Measurements from ENCODE around the gene CCL20. TPM values are rescaled to one million over a fixed set of nuclear protein-coding genes. Genes with fewer than 3 reads are reported as not detected.

Gene CCL20
- total and polyA plus RNA-seq, 2 of the 13 experiments (the other 11 are each of a cell fraction or from before 2014, with no cell fraction given): 223 to 903 TPM

GRCh38 chr2:227813562-227814353 lies at the start of gene CCL20 (continued):
- TF ChIP-seq NR1H2 (CRISPR knock-in tag; IDR thresholded peaks at IDR 0.05; ENCODE audit: borderline replicate concordance, low read depth): no peak
- no peak for TF ChIP-seq REXO4 (CRISPR knock-in tag; IDR thresholded peaks at IDR 0.05; ENCODE audit: borderline replicate concordance)
- no peak for TF ChIP-seq HCFC1 (IDR thresholded peaks at IDR 0.05; ENCODE audit: low read depth, low read length)
- TF ChIP-seq ZNF577 (CRISPR knock-in tag; IDR thresholded peaks at IDR 0.05; ENCODE audit: borderline replicate concordance, low read depth): no peak
- TF ChIP-seq ZFP36L2 (CRISPR knock-in tag; IDR thresholded peaks at IDR 0.05): peak; percentile 18; the same call in 1 of the 2 replicates
- TF ChIP-seq ZNF570 (CRISPR knock-in tag; IDR thresholded peaks at IDR 0.05; ENCODE audit: borderline replicate concordance): no peak
- TF ChIP-seq PHF21A (CRISPR knock-in tag; IDR thresholded peaks at IDR 0.05): peak; percentile 99
- 0 out of 2 replicates have a peak, but pooled peaks have one; percentile 45 for TF ChIP-seq ZFP41 (CRISPR knock-in tag; IDR thresholded peaks at IDR 0.05; ENCODE audit: borderline replicate concordance)
- no peak for TF ChIP-seq SRSF1 (optimal IDR thresholded peaks at IDR 0.05; ENCODE audit: low read depth, low read length)
- TF ChIP-seq ZBTB33 (CRISPR knock-in tag; IDR thresholded peaks at IDR 0.05): 0 out of 2 replicates have a peak, but pooled peaks have one; percentile 9
- no peak; the same call in 1 of the 2 replicates for TF ChIP-seq ZNF552 (CRISPR knock-in tag; IDR thresholded peaks at IDR 0.05; ENCODE audit: borderline replicate concordance)
- no peak for TF ChIP-seq ZNF12 (CRISPR knock-in tag; IDR thresholded peaks at IDR 0.05)
- TF ChIP-seq ZNF20 (CRISPR knock-in tag; IDR thresholded peaks at IDR 0.05): peak; percentile 99
- no peak for TF ChIP-seq XRCC5 (optimal IDR thresholded peaks at IDR 0.05; ENCODE audit: low read length)
- peak; percentile 95 for TF ChIP-seq RARA (CRISPR knock-in tag; IDR thresholded peaks at IDR 0.05)
- TF ChIP-seq PHF5A (CRISPR knock-in tag; IDR thresholded peaks at IDR 0.05; ENCODE audit: low read depth, unreplicated experiment): no peak
- TF ChIP-seq ZNF773 (CRISPR knock-in tag; IDR thresholded peaks at IDR 0.05; ENCODE audit: borderline replicate concordance): no peak
- TF ChIP-seq ZFX (CRISPR knock-in tag; IDR thresholded peaks at IDR 0.05; ENCODE audit: low read depth): 0 out of 2 replicates have a peak, but pooled peaks have one; percentile 5
- peak; percentile 86 for TF ChIP-seq ZSCAN30 (CRISPR knock-in tag; IDR thresholded peaks at IDR 0.05)
- peak; percentile 61 for TF ChIP-seq TFDP2 (CRISPR knock-in tag; IDR thresholded peaks at IDR 0.05)
- TF ChIP-seq EEA1 (CRISPR knock-in tag; IDR thresholded peaks at IDR 0.05; ENCODE audit: borderline replicate concordance): no peak
- no peak; the same call in 1 of the 2 replicates for TF ChIP-seq ZNF629 (CRISPR knock-in tag; conservative IDR thresholded peaks at IDR 0.05)
- TF ChIP-seq ZNF10 (CRISPR knock-in tag; IDR thresholded peaks at IDR 0.05; ENCODE audit: borderline replicate concordance, low read depth): no peak
- TF ChIP-seq SMC3 (IDR thresholded peaks at IDR 0.05; ENCODE audit: low read length): peak; percentile 57
